ENCODE results near the gene PEX11A.

DNA sequence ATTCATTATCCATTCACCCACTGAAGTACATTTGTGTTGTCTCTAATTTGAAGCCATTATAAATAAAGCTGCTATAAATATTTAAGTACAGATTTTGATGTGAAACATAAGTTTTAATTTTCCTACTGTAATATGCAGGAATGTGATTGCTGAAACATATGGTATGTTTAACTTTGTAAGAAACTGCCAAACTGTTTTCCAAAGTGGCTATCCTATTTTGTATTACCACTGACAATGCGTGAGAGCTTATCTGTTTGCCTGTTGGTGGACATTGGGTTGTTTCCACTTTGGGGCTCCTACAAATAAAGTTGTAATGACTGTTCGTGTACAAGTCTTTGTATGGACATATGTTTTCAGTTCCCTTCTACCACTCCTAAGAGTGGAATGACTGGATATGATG lies 2.5 kb upstream of the PEX11A start:
- no peak for TF ChIP-seq POLR2A (IDR thresholded peaks at IDR 0.05)
- TF ChIP-seq CTCF (IDR thresholded peaks at IDR 0.05) = no peak
